Stimulated activated CD4-positive, alpha-beta T cell treated with anti-CD3 and anti-CD28 coated beads, TNF-alpha, amount 100 ng/mL, for 24 hours (primary cell): ENCODE data around the gene TEX2.
"Not testable (repeated sequence)": the region's sequence is repeated elsewhere in the genome, so short reads cannot be mapped to it uniquely, and the experiment has no call there.

Experiments
- DNase-seq, 3 experiments: peaks; one replicate each; pipeline ENCODE4 v3.0.0-alpha.2; 2020; ENCODE audit warnings: low read depth in 3 of 3

Gene TEX2

DNA sequence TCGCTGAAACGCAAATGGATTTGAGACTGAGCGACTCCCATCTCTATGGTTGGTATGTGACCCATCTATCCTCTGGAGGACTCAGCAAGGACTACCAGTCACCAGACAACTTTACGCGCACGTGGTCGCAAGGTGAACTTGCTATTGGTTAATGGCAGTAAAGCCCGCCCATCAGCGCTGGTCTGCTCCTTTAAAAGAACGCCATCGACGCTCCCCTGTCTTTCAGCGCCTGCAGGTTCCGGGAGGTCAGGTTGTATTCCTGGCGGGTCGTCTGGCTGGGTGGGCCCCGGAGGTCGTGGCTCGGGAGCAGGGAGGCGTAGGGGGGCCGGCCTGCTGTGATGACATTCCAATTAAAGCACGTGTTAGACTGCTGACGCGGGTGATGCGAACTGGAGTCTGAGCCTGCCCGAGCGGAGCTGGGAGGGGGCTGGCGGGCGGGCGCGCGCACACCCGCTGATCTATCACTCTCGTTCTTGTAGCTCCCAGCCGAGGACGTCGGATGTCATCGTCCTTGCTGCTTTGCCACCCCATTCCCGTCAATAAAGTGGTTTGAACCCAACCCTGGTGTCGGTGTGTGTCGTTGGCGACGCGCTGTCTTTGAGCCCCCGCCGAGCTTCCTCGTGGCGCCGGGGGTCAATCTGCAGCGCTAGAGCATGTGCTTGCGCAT is 117.2 kb downstream of the TEX2 start:
- DNase-seq = peak; percentile 84 to 94 (median 93)

DNA sequence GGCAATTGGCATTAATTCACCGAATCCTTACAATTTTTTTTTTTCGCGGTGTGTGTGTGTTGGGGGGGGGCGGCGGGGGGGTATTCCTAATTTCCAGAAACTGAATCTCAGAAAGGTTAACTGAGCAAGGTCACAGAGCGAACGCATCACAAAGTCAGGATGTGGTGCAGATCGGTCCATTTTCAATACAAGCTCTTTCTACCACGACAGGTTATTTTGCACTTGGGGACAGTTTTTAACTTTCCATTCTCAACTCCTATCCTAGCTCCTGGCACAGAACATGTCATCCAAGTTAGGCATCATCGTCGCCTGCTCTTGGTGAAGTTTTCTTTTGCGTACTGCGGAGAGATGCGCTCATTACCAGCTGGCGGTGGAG is 117.7 kb downstream of the TEX2 start:
- DNase-seq = no peak

DNA sequence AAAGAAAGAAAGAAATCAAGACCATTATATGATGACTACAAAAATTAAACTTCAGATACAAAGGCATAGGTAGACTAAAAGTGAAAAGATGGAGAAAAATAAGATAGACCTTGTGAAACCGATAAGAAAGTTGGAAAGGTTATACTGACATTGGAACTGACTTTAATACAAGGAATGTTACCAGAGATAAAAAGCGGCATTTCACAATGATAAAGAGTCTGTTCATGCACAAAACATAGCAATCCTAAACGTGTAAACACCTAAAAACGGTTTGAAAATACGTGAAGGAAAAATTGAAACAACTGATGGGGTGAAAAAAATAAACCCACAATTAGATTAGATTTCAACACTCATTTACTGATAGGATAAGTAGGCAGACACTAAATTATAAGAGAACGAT is 123.5 kb downstream of the TEX2 start:
- no peak for DNase-seq

DNA sequence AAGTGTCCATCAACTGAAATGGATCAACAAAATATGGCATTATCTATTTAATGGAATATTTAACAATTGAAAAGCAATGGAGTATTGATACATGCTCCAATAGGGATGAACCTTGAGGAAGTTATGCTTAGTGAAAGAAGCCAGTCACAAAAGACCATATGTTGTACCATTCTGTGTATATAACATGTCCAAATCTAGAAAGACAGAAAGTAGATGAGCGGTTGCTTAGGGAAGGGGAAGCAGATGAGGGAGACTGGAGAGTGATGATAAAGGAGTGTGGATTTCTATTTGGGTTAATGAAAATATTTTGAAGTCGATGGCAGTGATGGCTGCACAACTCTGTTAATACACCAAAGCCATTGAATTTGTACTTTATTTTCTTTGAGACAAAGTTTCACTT is 124.6 kb downstream of the TEX2 start:
- DNase-seq = no peak

DNA sequence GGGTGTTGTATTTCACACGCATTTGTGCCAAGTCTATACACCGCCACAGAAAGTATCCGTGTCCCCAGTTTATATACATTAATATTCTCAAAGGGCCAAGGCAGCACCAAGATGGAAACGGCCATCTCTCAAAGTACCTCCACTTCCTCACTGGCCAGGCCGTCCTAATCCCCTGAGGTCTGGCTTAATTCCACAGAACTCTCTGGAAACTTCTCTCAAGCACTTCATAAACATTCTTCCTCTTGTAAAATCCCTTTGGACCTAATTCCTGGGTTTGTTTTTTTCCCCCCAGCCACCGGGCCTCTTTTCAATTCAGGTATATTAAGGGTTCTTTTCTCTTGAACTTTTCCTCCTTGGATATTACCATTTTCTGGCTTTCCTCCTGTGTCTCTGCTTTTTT is 128.1 kb downstream of the TEX2 start:
- no peak for DNase-seq

DNA sequence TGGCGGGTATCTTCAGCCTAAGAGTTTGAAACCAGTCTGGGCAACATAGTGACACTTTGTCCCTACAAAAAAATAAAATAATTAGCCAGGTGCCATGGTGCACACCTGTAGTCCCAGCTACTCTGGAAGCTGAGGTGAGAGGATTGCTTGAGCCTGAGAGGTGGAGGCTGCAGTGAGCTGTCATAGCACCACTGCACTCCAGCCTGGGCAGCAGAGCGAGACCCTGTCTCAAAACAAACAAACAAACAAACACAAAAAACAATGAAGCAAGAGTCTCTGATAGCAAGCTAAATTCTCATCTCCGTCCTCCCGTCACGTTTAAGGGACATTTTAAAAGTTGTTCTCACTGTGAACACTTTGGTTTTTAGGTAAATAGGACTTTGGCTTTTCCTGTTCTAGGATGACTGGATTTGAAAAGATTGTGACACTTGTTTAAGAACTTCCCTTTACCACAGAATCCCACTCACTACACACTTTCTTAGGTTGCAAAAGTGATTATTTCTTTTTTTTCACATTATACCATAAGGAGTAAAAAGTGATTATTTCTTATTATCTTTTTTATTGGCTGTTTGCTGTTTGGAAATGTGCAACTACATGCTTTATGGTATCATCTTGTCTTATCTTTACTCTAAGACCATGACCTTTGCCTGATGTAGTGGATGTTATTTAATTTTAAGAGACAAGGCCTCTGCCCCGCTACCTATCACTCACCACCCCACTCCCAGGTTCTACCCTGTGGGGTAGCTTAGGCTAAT is 128.7 kb downstream of the TEX2 start:
- no peak for DNase-seq

DNA sequence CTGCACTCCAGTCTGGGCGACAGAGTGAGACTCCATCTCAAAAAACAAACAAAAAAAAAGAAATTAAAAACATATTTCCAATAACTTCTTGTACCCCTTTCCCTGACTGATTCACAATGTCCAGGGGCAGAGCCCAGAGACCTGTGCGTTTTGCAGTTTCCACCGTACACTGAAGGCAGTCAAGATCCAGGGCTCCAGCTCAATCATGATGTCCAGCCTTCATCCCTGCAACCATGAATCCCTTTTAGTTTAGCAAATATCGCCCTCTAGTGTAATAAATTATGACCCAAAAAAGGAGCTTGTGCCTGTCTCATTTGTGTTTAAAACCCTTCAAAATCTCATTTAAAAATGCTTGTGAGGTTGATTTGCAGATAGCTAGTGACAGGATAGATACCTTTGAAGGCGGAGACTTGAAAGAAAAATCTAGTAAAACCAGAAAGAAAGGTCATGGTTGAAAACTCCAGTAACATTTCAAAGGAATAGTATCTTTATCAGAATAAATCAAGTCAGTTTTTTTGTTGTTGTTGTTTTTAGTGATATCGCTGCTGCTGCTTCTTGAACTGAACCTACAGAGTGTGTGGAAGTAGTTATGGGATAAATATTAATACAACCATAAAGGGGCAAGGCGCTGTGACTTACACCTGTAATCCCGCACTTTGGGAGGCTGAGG is 129.4 kb downstream of the TEX2 start:
- no peak for DNase-seq

DNA sequence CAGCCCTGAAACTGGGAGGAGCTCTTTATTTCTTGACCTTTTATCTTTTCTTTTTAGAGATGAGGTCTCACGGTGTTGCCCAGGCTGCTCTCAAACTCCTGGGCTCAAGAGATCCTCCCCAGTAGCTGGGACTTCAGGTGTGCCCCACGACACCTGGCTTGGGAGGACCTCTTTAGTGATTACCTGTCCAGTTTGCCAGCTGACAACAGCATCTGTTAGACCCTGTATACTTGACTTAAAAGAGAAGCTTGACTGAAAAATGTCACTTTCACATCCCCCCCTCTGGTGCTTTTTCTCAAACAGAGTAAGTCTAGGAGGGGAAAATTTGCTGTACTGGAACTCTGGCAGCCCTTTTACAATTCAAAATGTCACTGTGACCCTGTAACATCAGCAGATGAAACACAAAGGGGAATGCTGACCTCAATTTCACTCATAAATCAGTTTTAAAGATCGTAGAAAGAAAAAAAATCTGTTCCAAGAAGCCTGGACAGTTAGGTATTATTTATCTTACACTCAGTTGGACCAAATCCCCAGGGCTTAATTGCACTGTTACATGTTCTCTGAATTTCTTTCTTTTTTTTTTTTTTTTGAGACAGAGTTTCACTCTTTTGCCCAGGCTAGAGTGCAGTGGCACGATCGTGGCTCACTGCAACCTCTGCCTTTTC is 131.3 kb downstream of the TEX2 start:
- no peak for DNase-seq

DNA sequence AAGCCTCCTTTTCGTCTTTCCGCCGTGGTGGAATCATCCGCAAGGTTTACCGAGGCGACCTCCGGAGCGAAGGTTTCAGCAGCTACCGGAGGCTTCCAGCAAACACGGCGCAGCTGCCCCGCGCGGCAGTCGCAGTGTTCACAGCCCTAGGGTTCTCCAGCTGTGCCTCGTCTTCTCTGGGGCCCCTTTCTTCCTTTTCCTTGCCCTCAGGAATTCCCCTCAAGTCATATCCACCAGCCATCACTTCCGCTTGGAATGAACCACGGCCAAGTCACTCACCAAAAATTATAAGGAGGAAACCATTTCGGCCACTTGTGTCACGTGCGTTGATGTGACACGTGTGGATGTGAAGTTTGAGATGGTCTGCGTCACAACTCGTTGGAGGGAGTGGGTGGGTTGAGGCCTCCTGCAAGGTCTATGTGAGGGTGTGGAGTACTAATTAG is 132.5 kb downstream of the TEX2 start:
- peak in 2 of 3 experiments; percentile 47 to 65 for DNase-seq

DNA sequence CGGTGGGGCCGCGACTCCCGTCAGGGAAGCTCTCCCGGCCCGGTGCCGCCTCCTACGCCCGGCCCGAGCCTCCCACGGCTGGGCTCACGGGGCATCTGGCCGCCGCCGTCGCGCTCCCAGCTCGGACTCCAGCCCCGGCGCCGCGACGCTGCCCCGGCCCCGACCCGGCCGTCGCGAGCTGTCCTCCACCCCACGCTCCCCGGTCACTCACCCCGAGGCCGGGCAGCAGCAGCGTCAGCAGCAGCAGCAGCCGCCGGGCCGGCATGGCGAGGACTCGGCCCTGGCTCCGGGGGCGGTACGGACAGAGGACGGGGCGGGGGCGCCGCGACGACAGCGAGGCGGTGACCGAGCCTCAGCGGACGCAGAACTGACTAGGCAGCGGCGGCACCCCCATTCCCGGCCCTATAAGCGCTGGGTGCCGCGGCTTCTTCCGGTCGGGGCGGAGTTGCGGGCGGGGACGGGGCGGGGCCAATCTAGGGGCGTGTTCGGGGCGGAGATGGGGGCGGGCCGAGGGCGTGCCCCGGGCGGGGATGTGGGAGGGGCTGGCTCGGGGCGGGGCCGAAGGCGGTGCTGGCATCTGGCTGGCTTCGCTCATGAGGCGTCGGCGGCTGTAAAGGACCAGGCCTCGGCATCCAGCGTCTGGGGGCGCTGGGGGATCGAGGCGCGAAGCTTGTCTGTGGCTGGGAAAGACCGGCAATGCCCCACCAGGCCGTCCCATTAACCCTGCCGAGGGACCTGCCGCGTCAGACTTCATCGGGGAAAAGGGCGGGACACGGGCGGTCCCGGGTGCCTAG is 133.1 kb downstream of the TEX2 start, which contains the start of gene ERN1:
Gene ERN1 (minus strand): TSS at position 380 of the 794 bp plus-strand sequence. CDS start 115 bp downstream, at position 265.
- peak; percentile 82 to 84 (median 84) for DNase-seq

DNA sequence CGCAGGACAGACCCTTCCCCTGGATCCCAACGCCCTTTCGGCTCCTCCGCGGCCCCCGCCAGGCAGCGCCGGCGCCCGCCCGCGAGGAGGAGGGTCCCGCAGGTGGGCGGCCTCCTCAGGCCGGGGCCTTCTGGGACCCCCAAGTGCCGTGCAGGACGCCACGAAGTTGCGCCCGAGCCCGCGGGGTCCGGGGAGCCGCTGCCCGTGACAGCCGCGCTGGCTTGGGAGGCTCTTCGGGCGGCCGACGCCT is 133.6 kb downstream of the TEX2 start:
- DNase-seq = no peak

DNA sequence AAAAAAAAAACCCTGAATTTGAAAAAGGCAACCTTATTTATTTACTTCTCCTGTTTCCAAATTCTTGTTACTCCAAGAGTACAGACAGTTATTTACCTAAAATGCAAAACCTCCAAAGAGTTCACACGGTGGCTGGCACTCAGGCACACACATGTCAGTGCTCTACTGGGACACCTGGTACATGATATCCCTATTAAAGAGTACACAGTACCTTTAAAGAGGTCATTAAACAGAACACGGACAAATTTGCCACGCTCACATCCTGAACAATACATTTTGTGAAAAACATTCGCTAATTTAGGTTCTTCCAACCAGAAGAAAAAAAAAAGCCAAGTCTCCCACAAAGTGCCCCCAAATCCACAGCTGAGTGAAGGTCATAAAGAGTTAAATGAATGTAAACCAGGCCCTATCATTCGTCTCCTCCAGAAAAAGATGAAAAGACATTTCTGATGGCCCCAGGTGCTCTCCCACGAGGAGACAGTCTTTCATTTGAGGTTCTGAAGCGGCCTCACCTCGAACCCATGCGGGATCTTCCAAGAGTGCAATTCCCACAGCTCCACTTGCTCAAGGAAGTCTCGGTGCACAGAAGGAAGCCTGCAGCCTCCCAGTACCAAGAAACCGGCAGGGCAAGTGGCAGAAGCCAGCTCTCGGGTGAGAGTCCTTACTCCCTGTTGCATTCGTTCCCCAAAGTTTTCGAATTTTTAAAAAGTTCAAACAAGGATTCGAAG is 134.1 kb downstream of the TEX2 start:
- no peak for DNase-seq

DNA sequence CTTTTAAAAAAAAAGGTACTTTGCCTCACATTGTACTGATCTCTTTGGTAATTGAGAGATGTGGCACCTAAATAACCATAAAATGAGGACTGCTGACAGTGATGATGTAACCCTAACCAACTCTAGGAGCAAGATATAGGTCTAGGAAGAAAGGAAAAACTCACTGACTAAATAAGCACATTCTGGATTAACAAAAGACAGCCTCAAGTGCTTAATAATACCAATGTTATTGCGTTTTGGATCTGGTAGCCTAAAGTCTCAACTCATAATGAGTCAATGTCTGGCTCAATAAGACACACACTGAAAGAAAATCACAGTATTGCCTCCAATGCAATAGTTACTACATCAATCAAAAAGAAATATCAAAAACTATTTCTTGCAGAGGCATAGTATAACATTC is 136.1 kb downstream of the TEX2 start:
- no peak for DNase-seq

DNA sequence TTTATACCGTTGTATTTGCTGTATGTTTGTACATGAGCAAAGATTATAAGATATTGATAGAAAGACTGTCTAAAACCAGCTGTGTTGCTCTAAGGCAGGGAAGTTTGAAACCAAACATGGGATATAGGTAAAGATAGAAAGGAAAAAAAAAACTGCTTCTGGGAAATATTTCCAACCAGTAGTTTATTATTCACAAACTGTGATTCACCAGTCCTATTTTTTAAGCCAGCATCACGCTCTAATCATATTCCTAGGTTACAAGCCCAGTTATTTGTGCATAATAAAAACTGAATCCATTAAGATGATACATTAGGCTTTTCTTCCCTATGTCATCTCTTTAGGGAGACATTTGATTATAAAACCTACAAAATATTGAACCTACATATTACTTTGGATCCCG is 137.1 kb downstream of the TEX2 start:
- no peak for DNase-seq

DNA sequence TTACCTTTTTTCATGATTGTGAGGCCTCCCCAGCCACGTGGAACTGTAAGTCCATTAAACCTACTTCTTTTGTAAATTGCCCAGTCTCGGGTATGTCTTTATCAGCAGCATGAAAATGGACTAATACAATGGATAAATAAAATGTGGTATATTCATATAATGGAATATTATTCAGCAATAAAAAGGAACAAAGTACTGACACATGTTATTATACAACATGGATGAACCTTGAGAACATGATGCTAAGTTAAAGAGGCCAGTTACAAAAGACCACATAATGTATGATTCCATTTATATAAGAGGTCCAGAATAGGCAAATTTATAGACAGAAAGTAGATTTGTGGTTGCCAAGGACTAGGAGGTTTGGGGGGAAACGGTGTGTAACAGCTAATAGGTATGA is 138.5 kb downstream of the TEX2 start:
- DNase-seq = no peak

DNA sequence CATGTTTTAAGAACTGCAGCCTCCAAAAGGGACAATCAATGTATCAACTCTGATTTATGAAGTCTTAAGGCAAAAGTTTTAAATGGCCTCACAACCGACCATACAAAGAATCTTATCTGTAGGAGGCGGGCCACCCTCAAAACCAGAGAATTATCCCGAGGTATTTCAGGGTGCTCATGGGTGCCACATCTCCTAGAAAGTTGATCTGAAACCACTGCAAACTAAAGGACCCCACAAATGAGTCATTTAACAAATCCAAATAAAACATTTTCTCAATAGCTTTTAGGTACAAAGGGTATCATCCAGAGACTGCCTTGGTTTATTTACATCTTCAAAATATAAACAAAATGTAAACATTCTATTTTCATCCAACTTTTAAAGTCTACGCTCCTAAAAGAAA is 139.9 kb downstream of the TEX2 start:
- no peak for DNase-seq

DNA sequence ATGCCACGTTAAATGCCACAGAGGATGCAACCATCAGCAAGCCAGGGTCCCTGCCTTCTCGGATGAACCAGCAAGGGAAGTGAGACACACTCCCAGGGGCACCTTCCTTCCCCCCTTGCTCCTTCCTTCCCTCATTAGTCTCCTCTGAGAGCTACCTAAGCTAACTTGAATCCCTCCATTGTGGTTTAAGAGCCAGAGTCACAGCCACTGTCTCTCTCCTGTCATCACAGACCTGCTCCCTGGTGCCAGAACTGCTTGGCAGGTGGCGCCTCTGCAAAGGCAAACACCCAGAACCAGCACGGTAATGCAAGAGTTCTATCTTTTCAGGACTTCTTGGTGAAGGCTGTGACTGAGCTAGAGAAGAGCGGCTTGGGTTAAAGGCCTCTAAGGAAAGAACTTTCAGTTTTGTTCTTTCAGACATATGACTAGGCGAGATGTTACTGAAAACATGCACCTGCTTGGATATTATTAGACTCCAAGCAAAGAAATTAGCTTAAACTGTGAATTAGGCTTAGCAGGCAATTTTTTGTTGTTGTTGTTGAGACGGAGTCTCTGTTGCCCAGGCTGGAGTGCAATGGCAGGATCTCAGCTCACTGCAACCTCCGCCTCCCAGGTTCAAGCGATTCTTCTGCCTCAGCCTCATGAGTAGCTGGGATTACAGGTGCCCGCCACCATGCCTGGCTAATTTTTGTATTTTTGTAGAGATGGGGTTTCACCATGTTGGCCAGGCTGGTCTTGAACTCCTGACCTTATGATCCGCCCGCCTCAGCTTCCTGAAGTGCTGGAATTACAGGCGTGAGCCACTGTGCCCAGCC is 141.9 kb downstream of the TEX2 start:
- DNase-seq = not testable (repeated sequence)

DNA sequence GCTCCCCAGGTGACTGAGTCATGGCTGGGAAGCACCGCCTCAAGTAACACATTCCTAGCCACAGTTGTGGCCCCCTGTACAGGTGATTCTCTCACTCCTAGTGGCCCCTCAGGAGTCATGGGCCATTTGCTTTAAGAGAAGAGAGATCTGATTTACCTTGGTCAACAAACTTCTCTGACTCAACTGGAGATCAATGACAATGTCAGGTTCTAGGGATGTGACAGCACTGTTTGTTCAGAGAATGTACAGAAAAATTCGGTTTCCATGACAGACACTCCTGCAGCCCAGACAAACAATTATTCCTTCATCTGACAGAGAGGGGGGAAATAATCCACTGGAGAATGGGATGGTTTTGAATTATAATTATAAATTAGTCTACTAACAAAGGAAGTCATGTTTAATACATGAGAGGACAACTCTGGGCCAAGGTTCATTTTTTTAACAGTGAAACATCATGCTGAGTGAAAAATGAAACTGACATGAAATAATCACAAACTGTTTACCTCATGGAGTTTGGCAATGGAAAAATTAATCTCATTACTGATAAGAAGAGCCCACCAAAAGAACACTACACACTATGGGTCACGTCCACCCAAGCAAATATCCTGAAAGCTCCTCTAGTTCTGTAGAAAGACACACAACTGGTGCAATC is 142.8 kb downstream of the TEX2 start:
- no peak for DNase-seq
